ENCODE measurements around the gene CLRN3.

CLRN3 gene

GRCh38 chr10:127894146-127894545, 1.4 kb upstream of the CLRN3 start:
- no peak for DNase-seq

- no peak for DNase-seq
Observed at GRCh38 chr10:127890832-127891334, 1.9 kb downstream of the CLRN3 start.

GRCh38 chr10:127890216-127890615, 2.5 kb downstream of the CLRN3 start:
- DNase-seq, result no peak

- DNase-seq, result no peak
Observed at GRCh38 chr10:127889605-127890195, 3.0 kb downstream of the CLRN3 start.

GRCh38 chr10:127888521-127889312, 4.0 kb downstream of the CLRN3 start:
- no peak for DNase-seq

- no peak for DNase-seq
Observed at GRCh38 chr10:127887541-127888415, 5.0 kb downstream of the CLRN3 start.

GRCh38 chr10:127886371-127887051, 6.2 kb downstream of the CLRN3 start:
- no peak for DNase-seq

DNA sequence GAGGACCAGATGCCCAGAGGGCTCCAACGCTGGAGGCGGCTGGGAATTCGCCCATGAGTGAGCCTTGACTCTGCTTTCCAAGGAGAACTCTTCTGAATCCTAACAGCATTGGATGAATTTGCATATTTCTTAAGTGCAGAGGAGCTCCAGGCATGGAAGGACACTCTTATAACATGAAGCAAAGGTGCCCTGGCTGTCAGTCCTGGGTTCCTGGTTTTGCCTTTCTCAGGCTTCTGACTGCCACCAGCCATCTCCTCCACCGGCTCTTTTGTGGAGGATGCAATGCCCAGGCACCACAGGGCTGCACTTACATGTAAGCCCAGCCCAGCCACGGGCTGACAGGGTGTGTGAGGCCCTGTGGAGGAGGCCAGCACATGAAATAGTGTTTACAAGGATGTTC, 8.2 kb downstream of the CLRN3 start:
- DNase-seq, result no peak

- DNase-seq, result no peak
Observed at GRCh38 chr10:127883516-127883915, 9.2 kb downstream of the CLRN3 start.

- DNase-seq, result no peak
Observed at GRCh38 chr10:127882801-127883459, 9.8 kb downstream of the CLRN3 start.

- DNase-seq, result no peak
Observed at GRCh38 chr10:127882391-127882790, 10.3 kb downstream of the CLRN3 start.

DNA sequence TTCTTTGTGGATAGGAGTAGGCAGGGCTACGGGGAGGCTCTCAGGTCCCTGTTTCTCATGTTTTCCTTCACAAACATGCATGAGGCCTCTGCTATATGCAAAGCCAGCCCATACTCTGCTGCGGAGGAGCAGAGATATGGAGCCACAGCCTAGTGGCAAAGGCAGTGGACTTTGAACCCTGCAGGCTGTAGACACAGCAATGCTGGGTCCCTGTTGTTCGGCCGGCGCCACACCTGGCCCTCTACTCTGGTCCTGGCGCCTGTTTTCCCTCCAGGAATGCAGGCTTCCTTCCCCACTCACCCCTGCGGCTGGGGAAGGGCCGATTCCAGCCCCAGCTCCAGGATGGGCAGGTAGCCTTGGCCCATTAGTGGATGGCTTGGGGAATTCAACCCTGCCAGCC, 11.5 kb downstream of the CLRN3 start:
- DNase-seq, result no peak

DNA sequence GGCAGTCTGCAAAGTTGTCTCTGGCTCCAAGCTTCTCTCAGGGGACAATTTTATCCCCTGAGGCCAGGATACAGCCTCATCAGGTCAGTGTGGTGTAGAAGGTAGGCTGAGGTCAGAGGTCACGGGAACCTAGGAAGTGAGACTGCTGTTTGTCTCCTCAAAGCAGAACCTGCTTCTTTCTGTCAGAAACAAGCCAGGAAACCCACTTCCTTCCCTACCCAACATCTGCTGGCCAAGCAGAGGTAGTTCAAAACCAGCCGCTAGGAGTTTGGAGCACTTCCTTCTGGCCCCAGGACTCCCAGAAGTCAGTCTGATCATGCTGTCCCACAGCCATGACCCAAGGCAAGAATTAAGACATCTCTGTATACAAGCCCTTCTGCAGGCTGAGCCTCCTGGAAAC, 12.2 kb downstream of the CLRN3 start:
- DNase-seq, result no peak

- DNase-seq, result no peak
Observed at GRCh38 chr10:127878475-127879055, 14.2 kb downstream of the CLRN3 start.

DNA sequence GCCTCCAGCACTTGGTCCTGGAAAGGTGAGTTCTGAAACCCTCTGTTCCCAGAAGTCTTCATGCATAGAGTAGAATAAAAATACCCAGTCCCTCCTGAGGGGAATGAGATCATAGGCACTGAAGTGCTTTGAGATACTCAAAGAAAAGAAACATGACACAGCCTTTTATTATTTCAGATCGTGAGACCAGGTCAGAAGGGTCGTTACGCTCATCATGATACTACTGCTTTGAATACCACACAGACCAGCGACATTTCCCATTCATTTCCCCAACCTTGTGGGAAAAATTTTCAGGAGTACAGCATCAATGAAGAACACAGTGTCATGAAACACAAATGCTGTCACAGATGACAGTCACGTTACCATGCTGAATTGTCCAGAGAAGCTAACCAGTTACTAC, 15.0 kb downstream of the CLRN3 start:
- DNase-seq, result no peak

DNA sequence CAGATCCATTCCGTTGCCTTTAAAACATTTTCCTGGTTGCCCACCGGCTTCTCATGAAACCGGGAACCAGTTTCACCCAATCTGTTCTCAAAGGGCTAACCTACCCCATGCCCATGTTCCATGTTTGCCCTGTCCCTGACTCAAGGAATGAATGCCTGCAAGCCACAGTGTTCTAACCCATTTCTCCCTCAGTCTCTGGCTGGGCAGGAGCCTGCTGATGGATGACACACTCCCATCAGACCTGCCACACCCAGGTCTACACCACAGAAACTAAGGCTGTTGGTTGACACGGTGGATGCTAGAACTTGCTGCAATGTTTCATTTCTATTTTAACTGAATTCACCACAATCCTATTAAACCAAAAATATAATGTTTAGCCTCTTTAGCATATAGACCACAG, 15.6 kb downstream of the CLRN3 start:
- DNase-seq, result no peak

GRCh38 chr10:127875916-127876315, 16.8 kb downstream of the CLRN3 start:
- DNase-seq, result no peak

- no peak for DNase-seq
Observed at GRCh38 chr10:127875449-127875765, 17.3 kb downstream of the CLRN3 start.

DNA sequence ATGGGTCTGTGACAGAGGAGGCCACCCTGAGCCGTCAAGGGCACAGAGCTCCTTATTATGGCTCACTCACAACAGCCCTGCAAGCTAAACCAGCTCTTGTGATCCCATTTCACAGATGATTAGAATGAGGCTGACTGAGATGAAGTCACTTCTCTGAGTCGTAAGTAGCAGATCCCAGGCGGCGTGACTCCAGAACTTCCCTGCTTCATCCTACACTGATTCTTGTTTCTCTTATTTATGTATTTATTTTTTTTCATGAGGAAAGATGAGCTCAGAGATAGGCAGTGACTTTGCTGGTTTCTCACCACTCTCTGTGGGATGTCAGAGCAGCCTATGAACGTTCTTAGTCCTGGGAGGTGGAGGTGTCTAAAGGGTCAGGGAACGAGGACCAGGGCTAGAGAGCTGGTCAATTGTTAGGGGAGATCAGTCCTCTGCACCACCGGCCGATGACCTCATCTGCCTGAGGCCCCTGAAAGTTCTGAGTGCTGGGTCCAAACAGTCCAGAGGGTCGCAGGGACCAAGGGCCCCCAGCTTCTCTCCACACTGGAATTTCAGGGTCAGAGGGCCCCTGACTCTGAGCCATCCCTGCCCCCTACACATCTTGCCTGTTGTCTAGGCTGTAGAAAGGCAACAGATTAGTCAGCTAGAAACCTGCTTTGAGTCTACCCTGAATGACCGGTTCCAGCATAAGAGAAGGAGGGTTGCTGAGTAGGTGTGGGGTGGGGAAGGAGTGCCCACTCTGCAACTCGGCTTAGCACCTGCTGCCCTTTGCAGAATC, 17.9 kb downstream of the CLRN3 start:
- no peak for DNase-seq

DNA sequence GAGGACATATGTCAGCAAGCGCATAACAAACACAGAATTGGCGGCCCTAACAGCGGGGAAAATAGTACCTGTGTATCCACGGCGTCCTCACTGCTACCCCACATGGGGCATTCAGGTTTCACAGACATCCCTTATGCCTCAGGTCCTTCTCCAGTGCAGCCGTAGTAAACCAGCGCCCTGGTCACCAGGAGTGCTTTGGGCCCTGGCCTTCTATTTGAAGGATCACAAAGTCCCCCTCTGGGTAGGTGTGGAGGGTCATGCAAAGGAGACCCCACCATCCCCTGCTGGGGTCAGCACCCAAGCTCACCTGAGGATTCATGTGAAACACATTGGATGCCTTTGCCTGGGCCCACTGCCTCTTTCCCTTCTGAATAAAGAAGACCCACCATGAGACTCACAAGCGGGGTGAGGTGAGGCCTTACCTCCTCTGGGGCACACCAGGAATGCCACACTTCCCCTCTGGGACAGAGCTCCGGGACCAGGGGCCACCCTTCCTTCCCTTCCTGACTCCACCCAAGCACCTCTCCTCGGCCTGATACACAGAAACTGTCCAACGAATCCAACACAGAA, 18.8 kb downstream of the CLRN3 start:
- DNase-seq, result no peak
